ENCODE data around the gene DOCK11.

The DOCK11 gene

DNA sequence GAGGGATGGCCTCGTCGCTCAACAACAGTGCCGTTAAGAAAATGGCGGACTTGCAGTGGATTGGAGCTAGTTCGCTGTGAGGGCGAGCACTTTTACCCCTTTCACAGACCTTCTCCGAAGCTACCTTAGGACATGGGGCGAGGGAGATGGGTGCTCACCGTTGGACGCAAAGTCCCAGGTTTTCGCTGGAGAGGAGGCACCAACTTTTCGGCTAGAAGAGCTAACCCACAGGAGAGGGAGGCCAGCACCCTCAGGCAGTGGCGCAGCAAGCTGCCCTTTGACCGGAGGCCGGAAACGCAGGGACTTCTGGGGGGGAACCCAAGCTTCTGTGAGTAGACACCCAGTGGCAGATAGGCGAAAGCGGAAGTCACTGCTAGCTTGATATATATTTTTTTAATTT is 138.7 kb downstream of the DOCK11 start:
- no peak for DNase-seq

DNA sequence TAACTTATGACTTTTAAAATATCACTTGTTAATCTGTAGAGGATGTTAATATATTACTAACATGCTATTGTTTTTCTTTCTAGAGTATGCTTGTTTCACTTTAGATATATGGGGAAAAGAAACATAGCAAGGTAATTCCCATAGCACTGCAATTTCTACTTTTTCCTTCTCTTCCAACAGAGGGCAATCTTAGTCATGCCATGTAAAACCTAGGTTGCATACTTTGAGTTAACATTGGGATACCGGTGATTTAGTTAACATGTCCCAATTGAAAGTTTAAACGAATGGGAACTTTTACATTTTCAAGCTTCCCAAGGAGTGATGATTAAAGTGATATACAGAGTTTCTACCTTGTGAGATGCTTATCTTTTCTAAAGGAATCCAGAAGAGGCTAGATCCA is 142.4 kb downstream of the DOCK11 start:
- no peak for DNase-seq

DNA sequence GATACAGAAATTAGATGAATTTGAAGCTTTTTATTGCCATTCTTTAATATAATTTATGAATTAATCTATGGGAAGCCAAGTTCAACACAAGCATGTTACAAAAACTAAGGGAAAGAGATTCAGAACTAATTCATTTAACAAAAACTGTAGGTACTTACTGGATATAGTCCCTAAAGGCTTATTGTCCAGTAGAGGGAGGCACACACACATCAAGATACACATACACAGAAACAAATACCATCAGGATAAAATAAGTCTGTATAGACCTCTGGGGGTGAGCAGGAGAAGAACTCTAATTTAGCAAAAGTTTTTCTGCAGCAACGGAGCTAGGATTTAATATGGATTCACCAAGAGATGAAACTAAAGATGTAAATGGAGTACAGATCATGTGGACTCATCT is 148.8 kb downstream of the DOCK11 start:
- no peak for DNase-seq

DNA sequence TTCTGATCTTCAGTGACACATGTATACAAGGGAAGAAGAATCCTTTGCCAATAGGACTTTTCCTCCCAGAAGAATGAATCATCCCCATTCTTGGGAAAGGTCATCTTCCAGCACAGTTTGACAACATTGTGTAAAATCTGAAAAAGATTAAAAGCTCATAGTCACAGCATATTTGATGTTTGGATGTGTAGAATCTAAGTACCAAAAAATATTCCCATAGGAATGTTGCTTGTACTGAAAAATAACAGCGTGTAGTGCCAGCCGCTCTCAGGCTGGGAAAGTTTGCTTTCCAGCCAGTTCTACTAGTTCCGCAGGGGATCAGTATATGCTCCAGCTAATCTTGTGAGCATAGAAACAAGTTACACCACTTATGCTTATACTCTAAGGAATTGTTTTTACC is 157.1 kb downstream of the DOCK11 start:
- no peak for DNase-seq

DNA sequence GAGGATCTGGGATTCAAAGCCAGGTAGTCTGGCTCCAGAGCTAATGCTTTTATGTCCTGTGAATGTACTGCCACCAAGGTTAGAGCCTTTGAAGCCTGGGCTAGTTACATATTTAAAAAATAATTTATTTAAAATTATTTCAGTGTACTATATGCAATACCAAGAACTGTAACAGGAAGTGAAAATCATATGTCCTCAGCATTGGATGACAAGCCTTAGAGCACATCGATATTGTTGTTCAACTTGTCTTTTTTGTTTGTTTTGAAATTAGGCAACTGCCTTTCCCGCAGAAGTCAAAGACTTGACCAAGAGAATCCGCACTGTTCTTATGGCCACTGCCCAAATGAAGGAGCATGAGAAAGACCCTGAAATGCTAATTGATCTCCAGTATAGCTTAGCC is 158.7 kb downstream of the DOCK11 start:
- DNase-seq = no peak

DNA sequence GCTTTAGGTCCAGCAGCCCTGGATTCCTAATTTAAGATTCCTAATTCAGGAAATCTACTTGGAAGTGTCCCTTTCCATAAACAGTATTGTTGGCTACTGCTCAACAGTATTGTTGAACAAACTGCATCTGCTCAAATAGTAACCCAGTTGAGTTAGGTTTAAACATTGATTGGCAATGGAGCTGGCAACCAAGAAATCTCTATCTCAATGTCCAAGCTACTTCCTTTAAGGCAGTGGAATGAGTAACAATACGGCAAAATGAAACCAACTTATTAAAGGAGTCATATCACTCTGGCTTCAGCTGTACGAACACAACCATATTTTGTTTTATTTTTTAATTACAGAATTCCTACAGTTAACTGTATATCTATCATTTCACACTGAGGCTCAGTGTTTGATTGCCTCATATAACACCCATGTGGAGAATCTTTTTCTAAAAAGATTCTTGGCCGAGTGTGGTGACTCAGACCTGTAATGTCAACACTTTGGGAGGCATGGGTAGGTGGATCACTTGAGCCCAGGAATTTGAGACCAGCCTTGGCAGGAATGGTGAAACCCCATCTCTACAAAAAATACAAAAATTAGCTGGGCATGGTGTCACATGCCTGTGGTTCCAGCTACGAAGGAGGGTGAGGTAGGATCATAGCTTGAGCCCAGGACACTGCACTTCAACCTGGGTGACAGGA is 160.1 kb downstream of the DOCK11 start:
- DNase-seq = no peak

DNA sequence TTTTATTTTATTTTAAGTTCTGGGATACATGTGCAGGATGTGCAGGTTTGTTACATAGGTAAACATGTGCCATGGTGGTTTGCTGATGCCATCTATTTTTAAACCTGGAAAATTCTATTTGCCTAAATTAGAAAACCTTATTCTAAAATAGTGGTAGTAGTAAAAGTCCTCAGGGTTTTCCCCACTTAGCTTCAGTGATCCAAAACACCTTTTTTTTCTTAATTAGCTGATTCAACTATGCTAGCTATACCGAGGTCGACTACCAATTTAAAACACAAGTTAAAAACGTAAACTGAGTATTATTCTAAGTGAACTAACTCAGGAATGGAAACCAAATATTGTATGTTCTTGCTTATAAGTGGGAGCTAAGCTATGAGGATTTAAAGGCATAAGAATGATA is 161.8 kb downstream of the DOCK11 start:
- DNase-seq = no peak

DNA sequence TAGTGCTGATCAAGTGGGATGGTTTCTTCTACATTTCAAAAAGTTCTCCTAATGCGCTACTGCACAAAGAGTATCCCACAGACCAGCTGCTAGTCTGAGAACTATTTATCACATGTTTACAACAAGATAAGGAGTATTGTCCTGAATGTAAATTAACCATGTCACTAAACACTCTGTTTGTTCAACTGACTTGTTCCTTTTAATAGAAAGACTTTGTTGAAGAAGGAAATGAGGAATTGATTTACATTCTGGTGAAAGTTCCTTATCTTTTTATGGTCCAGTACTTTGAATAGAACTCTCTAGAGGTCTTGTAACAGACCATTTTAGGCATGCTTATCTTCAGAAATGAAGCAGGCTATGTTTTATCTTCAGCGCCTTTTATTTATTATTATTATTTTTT is 164.5 kb downstream of the DOCK11 start:
- no peak for DNase-seq

DNA sequence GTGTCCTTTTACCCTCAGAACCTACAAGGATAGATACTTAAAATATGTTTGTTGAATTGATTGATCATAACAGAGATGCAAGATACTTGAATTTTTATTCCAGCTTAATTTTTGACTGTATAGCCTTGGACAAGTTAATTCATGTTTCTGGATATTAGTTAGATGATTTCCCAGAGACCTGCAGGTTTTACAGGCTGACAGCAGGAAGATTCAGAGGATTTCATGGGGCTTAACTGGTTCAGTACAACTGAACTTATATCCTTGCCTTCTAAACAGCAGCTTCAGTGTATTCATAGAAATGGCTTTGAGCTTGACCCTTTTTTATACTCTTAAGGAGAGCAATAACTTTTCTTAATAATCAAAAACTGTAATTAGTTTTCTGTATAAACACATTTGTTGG is 169.6 kb downstream of the DOCK11 start:
- DNase-seq = no peak

DNA sequence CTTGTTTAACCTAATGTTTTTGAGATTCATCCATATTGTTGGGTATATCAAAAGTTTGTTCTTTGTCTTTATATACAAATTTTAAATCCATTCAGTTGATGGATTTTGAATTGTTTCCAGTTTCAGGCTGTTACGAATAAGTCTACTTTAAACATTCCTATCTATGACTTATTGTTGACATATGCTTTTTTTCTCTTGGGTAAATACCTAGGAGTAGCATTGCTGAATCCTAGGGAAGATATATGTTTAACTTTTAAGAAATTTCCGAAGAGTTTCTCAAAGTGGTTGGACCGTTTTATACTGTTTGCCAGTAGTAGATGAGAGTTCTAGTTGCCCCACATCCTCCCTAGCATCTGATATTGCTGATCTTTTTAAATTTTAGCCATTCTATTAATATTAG is 170.9 kb downstream of the DOCK11 start:
- no peak for DNase-seq

DNA sequence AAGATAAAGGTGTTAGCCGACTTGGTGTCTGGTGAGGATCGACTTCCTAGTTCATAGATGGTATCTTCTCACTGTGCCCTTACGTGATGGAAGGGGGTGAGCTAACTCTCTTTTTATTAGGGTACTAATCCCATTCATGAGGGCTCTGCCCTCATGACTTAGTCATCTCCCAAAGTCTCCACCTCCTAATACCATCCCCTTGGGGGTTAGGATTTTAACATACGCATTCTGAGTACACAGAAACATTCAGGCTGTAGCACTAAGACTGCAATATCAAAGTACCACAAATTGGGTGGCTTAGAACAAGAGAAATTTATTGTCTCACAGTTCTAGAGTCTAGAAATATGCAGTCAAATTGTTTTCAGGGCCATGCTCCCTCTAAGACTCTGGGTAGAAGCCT is 173.8 kb downstream of the DOCK11 start:
- DNase-seq = no peak

DNA sequence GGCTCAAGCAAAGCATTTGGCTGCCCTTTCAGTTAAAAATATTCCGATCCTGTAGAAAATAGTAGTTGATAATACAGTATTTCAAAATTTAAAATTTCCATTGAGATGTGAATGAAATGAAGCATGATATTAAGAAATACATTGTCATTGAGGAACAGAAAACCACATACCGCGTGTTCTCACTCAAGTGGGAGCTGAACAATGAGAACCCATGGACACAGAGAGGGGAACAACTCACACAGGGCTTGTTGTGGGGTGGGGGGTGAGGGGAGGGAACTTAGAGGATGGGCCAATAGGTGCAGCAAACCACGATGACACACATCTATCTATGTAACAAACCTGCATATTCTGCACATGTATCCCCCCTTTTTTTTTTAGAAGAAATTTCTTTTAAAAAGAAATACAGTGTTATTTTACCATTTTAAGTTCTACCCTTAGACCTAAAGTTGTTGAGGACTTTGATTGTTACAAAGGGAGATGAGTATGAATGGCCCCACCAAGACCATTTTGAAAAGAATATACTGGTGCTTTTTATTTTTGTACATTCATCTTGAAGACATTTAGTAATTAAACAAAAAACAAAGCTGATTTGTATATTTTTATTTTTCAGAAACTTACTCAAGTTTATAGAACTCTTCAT is 179.8 kb downstream of the DOCK11 start:
- DNase-seq = no peak

DNA sequence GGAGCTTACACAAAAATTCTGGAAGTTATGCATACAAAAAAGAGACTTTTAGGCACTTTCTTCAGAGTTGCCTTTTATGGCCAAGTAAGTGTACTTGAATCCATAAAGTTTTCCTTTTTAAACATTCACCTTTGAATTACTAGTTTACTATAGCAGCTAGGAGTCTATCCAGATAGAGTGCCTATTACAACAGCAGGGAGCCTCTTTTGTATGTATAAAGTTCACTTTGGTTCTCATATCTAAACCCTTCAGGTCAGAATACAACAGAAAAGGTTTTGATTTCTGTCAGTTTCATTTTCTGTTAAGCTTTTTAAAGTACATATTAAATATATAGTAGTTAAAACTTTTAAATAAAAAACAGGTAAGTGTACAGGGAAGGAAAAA is 180.3 kb downstream of the DOCK11 start:
- no peak for DNase-seq

DNA sequence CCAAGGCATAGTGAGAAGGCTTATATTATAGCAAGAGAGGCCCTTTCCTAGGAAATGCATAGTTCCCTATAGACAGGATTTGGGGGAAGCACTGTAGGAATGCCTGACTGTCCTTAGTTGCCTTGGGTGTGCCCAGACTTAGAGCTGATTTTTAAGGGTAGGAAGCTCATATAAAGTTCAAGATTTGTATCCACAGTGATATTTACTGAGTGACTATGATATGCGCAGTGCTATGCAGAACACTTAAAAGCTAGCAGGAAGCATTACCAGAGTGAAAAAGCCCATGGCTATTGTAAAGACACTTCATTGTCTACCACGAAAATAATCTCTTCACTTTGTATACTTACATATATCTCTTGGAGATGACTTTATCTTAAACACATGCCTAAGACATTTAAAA is 181.7 kb downstream of the DOCK11 start:
- no peak for DNase-seq

DNA sequence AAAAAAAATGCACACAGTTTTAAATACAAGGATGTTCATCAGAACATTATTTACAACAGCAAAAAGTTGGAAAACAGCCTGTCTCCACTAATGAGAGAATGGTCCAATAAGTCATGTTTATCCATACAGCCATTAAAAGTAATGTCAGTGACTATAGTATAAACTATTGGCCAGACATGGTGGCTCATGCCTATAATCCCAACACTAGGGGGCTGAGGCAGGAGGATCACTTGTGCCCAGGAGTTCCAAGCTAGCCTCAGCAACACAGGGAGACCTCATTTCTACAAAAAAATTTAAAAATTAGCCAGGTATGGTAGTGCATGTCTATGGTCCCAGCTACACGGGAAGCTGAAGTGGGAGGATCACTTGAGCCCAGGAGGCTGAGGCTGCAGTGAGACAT is 183.7 kb downstream of the DOCK11 start:
- DNase-seq = no peak

DNA sequence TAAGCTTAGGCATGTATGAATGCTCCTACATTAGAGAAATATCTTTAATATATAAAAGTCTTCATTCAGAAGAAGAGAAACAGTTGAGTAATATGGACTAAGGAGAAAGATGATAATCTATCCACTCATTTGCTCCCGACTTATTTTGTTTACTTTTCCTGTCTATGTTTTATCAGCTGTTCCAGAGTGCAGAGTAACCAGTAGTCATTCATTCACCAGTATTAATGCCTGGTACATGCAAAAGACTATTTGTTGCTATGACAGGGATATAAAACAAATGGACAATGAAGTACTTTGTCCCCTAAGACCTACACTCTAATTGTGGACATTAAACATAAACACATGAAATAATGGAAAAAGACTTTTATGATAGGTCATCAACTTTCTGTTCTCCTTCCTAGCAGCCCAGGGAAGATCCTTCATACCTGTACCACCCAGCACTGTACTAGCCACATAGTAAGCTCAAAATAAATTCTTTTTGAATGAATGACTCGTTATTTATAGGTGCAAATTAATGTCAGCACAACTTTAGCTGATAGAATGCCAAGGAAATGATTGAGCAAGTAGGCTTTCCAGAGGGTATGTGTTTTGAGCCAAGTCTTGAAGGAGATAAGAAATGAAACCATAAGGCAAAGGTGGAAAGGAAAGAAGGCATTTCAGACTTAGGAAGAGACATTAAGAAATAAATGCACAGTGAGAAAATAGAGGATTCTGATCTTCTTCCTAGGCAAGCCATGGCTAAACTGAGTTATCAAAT is 186.8 kb downstream of the DOCK11 start:
- no peak for DNase-seq

DNA sequence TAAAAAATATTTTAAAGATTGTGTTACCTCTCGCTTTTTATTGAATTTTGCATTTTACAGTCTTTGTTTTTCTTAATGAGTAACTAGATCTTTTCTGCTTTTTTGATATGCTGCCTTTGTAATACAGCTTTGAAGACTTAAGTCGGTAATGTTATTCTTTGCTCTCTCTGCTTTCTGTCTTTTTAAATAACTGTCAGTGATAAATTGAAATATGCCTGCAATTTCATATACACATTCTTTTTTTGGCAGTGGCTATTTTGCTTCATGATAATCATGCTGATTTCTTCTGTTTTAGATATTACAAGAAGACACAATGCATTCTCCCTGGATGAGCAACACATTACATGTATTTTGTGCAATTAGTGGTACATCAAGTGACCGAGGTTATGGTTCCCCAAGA is 189.8 kb downstream of the DOCK11 start:
- DNase-seq = no peak

DNA sequence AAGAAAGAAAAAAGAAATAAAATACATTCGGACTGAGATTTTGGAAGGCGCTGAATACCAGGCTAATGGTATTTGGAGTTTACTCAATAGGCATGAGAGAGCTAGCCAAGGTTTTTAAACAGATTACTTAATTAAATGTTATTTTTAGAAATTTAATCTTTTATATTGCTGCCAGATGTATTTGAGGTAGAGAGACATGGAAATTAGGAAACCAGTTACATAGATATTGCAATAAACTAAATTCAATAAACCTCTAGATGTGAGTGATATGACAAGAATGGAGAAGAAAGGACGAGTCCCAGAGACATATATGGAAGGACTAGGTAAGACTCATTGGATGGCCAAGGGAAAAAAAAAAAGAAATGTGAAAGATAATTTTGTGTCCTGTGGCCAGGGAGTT is 193.3 kb downstream of the DOCK11 start:
- DNase-seq = no peak

DNA sequence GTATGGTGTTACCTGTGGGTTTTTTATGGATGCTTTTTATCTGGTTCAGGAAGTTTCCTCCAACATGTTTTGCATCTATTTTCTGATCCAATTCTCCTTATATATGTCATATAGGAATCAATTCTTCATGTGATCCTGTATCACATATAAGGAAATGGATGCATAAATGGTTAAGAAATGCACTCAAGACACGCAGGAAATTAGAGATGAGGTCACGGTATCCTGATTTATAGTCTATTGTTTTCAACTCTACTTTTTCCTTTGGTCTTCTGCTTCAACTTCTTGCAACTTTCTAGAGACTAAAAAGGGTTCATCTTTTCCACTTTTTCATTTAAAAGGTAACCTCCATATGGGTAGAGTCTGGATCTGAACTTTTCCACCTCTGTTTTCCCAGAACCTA is 198.2 kb downstream of the DOCK11 start:
- no peak for DNase-seq

DNA sequence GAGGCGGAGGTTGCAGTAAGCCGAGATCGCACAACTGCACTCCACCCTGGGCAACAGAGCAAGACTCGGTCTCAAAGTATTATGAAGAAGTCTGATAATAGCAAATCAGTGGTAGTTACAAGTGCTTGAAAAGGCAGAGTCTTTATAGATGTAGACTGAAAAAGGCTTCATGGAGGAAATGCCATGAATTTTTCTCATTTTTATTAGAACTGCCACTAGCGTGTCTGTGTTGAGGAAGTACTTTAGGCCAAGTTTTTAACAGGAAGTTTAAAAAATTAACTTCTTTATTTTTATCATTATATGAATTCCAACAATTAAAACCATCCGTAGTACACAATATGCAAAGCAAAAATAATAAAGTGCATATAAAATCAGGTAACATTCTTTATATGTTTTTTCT is 199.0 kb downstream of the DOCK11 start:
- DNase-seq = no peak

DNA sequence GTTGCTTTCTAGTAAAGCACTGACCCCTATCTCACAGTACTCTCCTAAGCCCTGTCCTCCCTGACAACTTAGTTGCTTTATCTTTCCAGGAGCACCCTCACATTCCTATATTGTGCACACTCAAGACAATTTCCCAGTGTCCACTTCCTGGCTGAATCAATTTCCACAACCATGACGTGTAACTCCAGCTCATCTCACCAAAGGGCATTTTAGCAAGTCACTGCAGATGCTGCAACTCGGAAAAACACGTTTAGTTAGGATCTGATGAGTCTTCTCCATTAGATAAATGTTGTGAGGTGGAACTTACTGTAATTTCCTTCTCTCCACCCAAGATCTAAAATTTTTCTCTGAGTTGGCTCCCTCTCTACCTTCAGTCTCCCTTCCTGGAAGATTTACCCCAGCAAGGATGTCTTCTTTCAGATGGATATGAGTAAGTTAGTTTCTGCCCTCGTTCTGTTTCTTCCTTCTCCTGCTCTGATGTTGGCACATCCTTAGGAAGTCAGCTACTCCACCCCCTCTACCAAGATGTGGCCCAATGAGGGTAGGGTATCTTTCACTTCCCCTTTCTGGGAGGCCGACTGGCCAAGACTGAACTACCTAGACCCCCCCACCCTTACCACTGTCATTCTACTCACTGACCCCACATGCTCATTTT is 203.0 kb downstream of the DOCK11 start:
- no peak for DNase-seq

DNA sequence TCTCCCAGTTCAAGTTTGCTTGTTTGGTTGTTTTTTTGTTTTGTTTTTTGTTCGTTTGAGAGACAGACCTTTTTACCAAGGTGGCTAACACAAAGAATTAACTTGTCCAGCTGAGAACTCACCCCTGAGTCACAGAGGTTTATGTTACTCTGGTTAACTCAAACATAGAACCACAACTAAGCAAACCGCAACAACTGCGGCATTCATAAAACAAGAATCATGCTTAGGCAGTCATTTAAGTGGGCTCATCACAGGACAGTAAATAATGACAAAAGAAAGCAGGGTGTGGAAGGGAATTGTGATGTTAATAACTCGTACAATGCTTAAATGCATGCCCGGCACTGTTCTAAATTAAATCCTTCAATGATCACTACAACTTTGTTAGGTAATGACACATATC is 207.1 kb downstream of the DOCK11 start:
- DNase-seq = no peak

DNA sequence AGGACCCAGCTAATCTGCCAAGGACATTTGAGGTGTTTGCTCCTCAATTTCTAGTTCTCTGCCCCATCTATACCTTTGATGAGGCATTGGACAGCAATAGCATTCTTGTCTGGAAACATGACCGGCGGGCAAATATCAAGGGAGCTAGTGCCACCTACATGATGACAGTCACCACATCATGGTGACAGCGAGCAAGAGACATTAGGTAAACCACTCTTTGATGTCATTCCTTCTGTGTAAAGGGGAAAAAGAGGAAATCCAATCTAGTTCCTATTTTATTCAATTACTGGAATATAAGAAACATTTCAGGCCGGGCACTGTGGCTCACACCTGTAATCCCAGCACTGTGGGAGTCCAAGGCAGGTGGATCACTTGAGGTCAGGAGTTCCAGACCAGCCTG is 211.1 kb downstream of the DOCK11 start:
- DNase-seq = no peak

DNA sequence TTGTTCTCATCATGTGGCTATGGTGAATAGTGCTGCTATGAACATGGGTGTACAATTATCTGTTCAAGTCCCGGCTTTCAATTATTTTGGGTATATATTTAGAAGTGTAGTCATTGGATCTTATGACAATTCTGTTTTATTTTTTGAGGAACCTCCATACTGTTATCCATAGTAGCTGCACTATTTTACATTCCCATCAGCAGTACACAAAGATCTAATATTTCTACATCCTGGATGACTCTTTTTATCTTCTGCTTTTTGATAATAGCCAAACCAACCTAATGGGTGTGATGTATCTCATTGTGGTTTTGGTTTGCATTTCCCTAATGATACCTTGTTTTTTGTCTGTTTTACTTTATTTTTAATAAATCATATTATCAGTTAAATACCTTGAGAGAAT is 218.9 kb downstream of the DOCK11 start:
- no peak for DNase-seq
